Epithelial cell of proximal tubule (primary cell): ENCODE measurements around the gene CILP. TPM values are rescaled to one million over a fixed set of nuclear protein-coding genes. Genes with fewer than 3 reads are reported as not detected.

Experiments
- DNase-seq: peaks from one replicate; pipeline ENCODE4 v3.0.0-alpha.2; 2011; ENCODE audit warnings: low read depth
- H3K4me3 ChIP-seq: 2 replicates; pipeline ENCODE4 v1.5.1; 2011; ENCODE audit warnings: low read depth, mild to moderate bottlenecking, low read length
- total RNA-seq: library from RNA; depleted of rRNA; stranded (reverse); fragments of >200 nt; gene quantifications from 2 replicates; pipeline ENCODE4 v1.2.3, GENCODE V29; 2015
- TF ChIP-seq, protein P1 (sequence below): conservative IDR thresholded peaks from 2 replicates; pipeline ENCODE4 v1.5.1; 2012; ENCODE audit warnings: low read depth, mild to moderate bottlenecking, low read length

The CILP gene, protein sequence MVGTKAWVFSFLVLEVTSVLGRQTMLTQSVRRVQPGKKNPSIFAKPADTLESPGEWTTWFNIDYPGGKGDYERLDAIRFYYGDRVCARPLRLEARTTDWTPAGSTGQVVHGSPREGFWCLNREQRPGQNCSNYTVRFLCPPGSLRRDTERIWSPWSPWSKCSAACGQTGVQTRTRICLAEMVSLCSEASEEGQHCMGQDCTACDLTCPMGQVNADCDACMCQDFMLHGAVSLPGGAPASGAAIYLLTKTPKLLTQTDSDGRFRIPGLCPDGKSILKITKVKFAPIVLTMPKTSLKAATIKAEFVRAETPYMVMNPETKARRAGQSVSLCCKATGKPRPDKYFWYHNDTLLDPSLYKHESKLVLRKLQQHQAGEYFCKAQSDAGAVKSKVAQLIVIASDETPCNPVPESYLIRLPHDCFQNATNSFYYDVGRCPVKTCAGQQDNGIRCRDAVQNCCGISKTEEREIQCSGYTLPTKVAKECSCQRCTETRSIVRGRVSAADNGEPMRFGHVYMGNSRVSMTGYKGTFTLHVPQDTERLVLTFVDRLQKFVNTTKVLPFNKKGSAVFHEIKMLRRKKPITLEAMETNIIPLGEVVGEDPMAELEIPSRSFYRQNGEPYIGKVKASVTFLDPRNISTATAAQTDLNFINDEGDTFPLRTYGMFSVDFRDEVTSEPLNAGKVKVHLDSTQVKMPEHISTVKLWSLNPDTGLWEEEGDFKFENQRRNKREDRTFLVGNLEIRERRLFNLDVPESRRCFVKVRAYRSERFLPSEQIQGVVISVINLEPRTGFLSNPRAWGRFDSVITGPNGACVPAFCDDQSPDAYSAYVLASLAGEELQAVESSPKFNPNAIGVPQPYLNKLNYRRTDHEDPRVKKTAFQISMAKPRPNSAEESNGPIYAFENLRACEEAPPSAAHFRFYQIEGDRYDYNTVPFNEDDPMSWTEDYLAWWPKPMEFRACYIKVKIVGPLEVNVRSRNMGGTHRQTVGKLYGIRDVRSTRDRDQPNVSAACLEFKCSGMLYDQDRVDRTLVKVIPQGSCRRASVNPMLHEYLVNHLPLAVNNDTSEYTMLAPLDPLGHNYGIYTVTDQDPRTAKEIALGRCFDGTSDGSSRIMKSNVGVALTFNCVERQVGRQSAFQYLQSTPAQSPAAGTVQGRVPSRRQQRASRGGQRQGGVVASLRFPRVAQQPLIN
- not detected in 2 replicates for total RNA-seq

DNA sequence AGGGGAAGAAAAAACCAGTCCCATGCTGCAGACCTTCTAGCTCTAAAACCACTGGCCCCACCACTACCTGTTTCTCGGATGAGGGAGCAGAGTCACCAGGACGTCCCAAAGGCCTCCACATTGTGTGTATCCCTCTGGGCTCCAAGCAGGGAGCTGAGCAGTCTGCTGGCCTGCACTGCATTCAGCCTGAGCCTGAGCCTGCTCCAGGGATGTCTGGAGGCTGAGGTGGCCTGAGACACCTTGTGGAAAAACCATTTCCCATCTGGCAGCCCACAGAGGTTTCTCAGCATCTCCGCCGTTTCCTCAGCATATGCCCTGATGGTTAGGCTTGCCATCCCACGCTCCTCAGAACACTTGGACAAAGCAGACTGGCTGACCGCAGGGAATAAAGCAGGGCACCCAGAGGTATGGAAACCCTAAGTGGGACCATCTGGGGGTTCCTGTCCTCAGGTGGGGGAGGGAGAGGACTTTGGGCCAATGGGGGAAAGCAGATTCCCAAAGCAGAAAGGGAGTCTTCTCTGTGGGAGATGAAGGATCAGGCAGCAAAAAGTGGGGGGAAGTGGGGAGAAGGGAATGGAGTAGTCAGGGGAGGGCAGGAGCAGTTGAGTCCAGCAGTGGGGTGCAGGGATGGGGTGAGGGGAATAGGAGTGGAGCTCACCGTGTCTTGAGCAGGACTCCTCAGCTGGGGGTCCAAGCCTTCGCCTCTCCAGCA, at the start of gene CILP:
Gene CILP, minus strand, starts transcription at position 704 of the 712 bp plus-strand sequence. CDS start 1,718 bp downstream, outside the sequence.
- H3K4me3 ChIP-seq = no peak within 1 kb of the TSS
- TF ChIP-seq, protein P1, sequence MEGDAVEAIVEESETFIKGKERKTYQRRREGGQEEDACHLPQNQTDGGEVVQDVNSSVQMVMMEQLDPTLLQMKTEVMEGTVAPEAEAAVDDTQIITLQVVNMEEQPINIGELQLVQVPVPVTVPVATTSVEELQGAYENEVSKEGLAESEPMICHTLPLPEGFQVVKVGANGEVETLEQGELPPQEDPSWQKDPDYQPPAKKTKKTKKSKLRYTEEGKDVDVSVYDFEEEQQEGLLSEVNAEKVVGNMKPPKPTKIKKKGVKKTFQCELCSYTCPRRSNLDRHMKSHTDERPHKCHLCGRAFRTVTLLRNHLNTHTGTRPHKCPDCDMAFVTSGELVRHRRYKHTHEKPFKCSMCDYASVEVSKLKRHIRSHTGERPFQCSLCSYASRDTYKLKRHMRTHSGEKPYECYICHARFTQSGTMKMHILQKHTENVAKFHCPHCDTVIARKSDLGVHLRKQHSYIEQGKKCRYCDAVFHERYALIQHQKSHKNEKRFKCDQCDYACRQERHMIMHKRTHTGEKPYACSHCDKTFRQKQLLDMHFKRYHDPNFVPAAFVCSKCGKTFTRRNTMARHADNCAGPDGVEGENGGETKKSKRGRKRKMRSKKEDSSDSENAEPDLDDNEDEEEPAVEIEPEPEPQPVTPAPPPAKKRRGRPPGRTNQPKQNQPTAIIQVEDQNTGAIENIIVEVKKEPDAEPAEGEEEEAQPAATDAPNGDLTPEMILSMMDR = no peak
- DNase-seq = no peak

DNA sequence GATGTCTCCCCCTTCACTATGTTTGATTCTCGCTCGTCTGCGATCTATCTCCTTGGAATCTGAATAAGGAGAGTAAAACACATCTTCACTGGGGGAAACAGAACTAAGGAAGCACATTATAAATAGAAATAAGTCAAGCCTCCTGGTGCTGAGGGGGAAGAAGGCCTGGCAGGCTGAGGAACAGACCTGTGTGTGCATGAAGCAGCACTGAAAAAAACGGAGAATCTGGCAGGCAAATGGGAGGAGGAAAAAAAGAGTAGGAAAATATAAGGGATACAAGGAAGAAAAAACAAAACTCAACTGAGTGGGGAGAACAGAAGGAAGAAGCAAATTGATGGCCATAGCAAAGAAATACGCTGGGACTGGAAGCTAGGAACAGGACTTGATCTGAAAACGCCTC, 49.7 kb upstream of the CILP start:
- TF ChIP-seq, protein P1 = no peak
- DNase-seq = no peak
- H3K4me3 ChIP-seq = no peak overlapping the region

DNA sequence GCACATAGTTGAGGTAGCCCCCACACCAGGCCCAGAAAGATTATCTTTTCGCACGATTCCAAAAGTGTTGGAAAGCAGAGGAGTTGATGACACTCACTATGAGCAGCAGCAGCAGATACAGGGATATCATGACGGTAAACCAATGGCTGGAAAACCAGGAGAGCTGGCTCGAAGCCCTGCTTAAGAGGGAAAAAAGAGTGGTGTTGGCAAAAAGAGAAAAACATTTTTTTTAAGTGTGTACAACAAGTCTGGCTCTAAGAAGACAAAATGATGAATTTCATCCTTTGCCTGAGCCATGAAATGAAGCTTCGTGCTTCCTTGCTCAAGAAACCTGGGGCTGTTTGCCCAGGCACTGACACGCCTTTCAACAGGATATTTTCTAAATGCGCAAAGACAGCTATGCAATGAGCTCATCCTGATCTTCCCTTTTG, 48.1 kb upstream of the CILP start:
- H3K4me3 ChIP-seq = no peak overlapping the region
- DNase-seq = no peak
- TF ChIP-seq, protein P1 = no peak

DNA sequence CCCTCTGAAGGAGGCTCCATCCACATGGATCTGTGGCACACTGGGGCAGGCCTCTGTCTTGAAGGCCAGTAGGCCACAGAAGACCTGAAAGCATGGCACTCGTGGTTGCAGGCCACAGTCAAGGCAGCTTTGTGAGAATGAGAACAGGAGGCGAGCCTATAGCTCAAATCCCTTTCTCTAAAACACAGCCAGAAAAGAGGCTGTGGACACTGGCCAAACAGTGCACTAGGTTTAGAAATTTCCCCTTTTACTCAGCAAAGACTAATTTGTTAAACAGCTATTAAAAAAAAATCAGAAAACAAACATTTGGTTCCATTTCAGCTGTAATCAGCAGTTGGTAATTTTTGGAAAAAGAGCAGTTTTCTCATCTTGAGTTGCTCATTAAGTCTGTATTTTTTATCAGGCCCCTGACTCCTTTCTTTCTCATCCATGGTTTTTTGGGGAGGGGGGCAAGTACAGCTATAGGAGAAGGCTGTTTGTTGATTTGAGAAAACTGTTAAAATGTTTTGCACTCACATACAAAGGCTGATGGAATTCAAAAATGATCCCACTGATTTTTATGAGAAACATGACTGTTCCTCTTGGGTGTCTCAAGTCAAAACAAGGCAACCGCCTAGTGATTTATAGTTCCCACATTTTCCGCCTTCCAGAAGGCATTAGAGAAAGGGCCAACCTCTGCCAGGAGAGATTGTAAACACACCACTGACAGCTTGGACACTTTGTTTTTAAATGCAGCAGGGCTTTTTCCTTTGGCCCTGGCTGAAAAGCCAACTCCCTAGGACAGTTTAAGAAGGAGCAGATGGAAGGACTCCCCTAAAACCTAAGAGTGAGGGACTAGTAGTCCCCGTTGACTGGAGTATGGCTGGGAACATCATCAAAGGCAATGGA, 47.3 kb upstream of the CILP start:
- TF ChIP-seq, protein P1 = no peak
- H3K4me3 ChIP-seq = no peak overlapping the region
- DNase-seq = no peak

DNA sequence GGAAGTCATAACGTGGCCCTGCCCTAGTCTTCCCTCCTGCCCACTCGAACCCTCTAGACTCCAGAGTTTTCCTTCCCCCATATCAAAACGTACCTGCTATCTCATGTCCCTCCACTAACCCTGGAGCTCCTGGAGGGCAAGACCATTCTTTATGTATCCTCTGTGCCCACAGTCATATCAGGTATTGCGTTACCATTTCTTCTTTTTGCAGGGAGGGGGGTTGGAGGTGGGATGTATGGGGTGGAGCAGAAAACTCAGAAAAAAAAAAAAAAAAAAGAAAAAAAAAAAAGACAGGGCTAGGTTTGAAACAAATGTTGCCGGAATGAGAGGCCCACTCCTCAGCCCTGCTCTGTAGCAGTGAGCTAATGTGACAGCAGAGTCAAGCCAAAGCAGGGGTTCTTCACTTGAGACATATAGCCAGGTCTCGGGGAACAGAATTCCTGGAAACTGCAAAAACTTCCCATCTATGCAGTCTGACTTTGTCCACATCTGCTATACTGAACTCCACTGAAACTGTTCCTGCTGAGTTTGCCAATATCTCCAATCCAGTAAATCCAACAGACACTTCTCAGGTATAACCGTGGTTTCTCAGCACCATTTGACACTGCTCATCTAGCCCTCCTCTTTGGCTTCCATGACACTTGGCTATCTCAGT, 44.3 kb upstream of the CILP start:
- DNase-seq = no peak
- TF ChIP-seq, protein P1 = no peak
- H3K4me3 ChIP-seq = no peak overlapping the region
